H1 (cell line): ENCODE measurements around the gene GREB1L. TPM values are rescaled to one million over a fixed set of nuclear protein-coding genes. Genes with fewer than 3 reads are reported as not detected.

Source experiments
- CTCF ChIA-PET: fragments of 300-600 bp; sonication (Branson Sonifier 250); formaldehyde crosslinking; loops from one replicate; lab custom pipeline; 2021; ENCODE audit not compliant: partially characterized antibody; lab: Charles Lee
- POLR2A ChIA-PET: fragments of 300-600 bp; sonication (Branson Sonifier 250); formaldehyde crosslinking; loops from one replicate; lab custom pipeline; 2021; ENCODE audit warnings: inconsistent platforms; ENCODE audit not compliant: partially characterized antibody; lab: Charles Lee
- DNase-seq, 2 experiments: peaks; one replicate each; pipeline versions ENCODE4 v3.0.0 to v3.0.0-alpha.2; 2010 to 2022; ENCODE audit warnings: low spot score in 2 of 2, low read depth in 1 of 2, mixed read lengths in 1 of 2
- FAIRE-seq: peaks from 2 replicates; lab custom pipeline; 2011; peaks lifted over from hg19 to GRCh38; lab: Jason Lieb, UNC
- H2AFZ ChIP-seq: 2 replicates; pipeline ENCODE4 v1.8.1; 2012; ENCODE audit warnings: low read length, inconsistent platforms
- H2AK5ac ChIP-seq: 2 replicates; pipeline ENCODE4 v1.6.1; 2013; ENCODE audit warnings: low read depth, low read length
- H2BK120ac ChIP-seq: replicated peaks from 2 replicates; pipeline ENCODE3; 2013; ENCODE audit warnings: low read depth, low read length, inconsistent platforms
- H2BK12ac ChIP-seq: 2 replicates; pipeline ENCODE4 v1.6.1; 2013; ENCODE audit warnings: low read depth, low read length
- H2BK15ac ChIP-seq: 2 replicates; pipeline ENCODE4 v1.6.1; 2013; ENCODE audit warnings: low read length
- H2BK20ac ChIP-seq: 2 replicates; pipeline ENCODE4 v1.6.1; 2013; ENCODE audit warnings: low read length
- H2BK5ac ChIP-seq: 2 replicates; pipeline ENCODE4 v1.6.1; 2013; ENCODE audit warnings: low read depth, low read length
- H3K14ac ChIP-seq: 2 replicates; pipeline ENCODE4 v1.6.1; 2013; ENCODE audit warnings: inconsistent platforms; ENCODE audit not compliant: insufficient read length
- H3K18ac ChIP-seq: 2 replicates; pipeline ENCODE4 v1.6.1; 2013; ENCODE audit warnings: low read length; ENCODE audit errors: extremely low read depth
- H3K23ac ChIP-seq: 2 replicates; pipeline ENCODE4 v1.6.1; 2013; ENCODE audit warnings: inconsistent platforms; ENCODE audit not compliant: insufficient read length
- H3K23me2 ChIP-seq: 2 replicates; pipeline ENCODE4 v1.6.1; 2013; ENCODE audit warnings: low read depth, low read length
- H3K27ac ChIP-seq: 2 replicates; pipeline ENCODE4 v1.6.1; 2011; ENCODE audit warnings: low read depth, low read length, inconsistent platforms
- H3K27me3 ChIP-seq, 4 experiments: replicated peaks in 1 of 4; 1 replicate in 1 of 4; 2 replicates in 3 of 4; pipeline versions ENCODE4 v1.6.1 to v1.8.1; 2011 to 2013; ENCODE audit warnings: low read length in 3 of 4, mild to moderate bottlenecking in 3 of 4, inconsistent platforms in 2 of 4, mixed read lengths in 2 of 4, moderate library complexity in 1 of 4; ENCODE audit not compliant: control insufficient read depth in 3 of 4, insufficient read depth in 3 of 4; ENCODE audit errors: extremely low read depth in 1 of 4
- H3K36me3 ChIP-seq, 4 experiments: 2 replicates each; pipeline versions ENCODE4 v1.6.1 to v1.8.1; 2011 to 2013; ENCODE audit warnings: mild to moderate bottlenecking in 4 of 4, low read length in 3 of 4, moderate library complexity in 2 of 4, control low read depth in 1 of 4, inconsistent platforms in 1 of 4; ENCODE audit not compliant: insufficient read depth in 4 of 4, control insufficient read depth in 2 of 4
- H3K4ac ChIP-seq: replicated peaks from 2 replicates; pipeline ENCODE3; 2013; ENCODE audit warnings: low read length, low read depth, mixed read lengths, inconsistent platforms; ENCODE audit not compliant: insufficient read length
- H3K4me1 ChIP-seq, 4 experiments: replicated peaks in 1 of 4; 1 replicate in 1 of 4; 2 replicates in 3 of 4; pipeline versions ENCODE4 v1.6.1 to v1.8.1; 2011 to 2013; ENCODE audit warnings: low read length in 3 of 4, inconsistent platforms in 2 of 4, mixed read lengths in 1 of 4; ENCODE audit not compliant: insufficient read depth in 4 of 4, control insufficient read depth in 3 of 4
- H3K4me2 ChIP-seq, 2 experiments: 2 replicates each; pipeline versions ENCODE4 v1.6.1 to v1.8.1; 2011 to 2013; ENCODE audit warnings: low read depth in 2 of 2, low read length in 2 of 2, control low read depth in 1 of 2, inconsistent platforms in 1 of 2, mild to moderate bottlenecking in 1 of 2; ENCODE audit not compliant: insufficient read depth in 1 of 2
- H3K4me3 ChIP-seq, 4 experiments: fragments of 200-600, 300-600 bp in 1 of 4; sonication (generic), shearing (Covaris generic), sonication (Bioruptor Twin) in 1 of 4; 2 replicates each; pipeline versions ENCODE4 v1.5.1 to v1.8.1; 2011 to 2016; ENCODE audit warnings: low read length in 4 of 4, low read depth in 3 of 4, control low read depth in 2 of 4, inconsistent platforms in 2 of 4, mild to moderate bottlenecking in 2 of 4, mixed read lengths in 1 of 4, moderate library complexity in 1 of 4; ENCODE audit not compliant: insufficient read depth in 2 of 4; ENCODE audit errors: extremely low read depth in 1 of 4
- H3K56ac ChIP-seq: replicated peaks from 2 replicates; pipeline ENCODE3; 2013; ENCODE audit warnings: low read depth, mild to moderate bottlenecking, mixed read lengths, low read length, inconsistent platforms; ENCODE audit not compliant: insufficient read length
- H3K79me1 ChIP-seq: 2 replicates; pipeline ENCODE4 v1.6.1; 2013; ENCODE audit warnings: low read depth, low read length, control low read depth
- H3K79me2 ChIP-seq, 2 experiments: 2 replicates each; pipeline versions ENCODE4 v1.6.1 to v1.8.1; 2012 to 2013; ENCODE audit warnings: low read length in 2 of 2, mild to moderate bottlenecking in 2 of 2, inconsistent platforms in 1 of 2; ENCODE audit not compliant: insufficient read depth in 2 of 2, control insufficient read depth in 1 of 2
- H3K9ac ChIP-seq, 4 experiments: replicated peaks in 1 of 4; 1 replicate in 1 of 4; 2 replicates in 3 of 4; pipeline versions ENCODE4 v1.6.1 to v1.8.1; 2011 to 2013; ENCODE audit warnings: low read depth in 3 of 4, low read length in 3 of 4, control low read depth in 2 of 4, mild to moderate bottlenecking in 2 of 4, moderate library complexity in 2 of 4, inconsistent platforms in 1 of 4; ENCODE audit errors: extremely low read depth in 1 of 4
- H3K9me3 ChIP-seq, 2 experiments: 2 replicates each; pipeline versions ENCODE4 v1.6.1 to v1.8.1; 2012 to 2013; ENCODE audit warnings: mild to moderate bottlenecking in 2 of 2, moderate library complexity in 2 of 2, control low read depth in 1 of 2, inconsistent platforms in 1 of 2, low read depth in 1 of 2, low read length in 1 of 2, mixed read lengths in 1 of 2; ENCODE audit not compliant: insufficient read depth in 2 of 2
- H4K20me1 ChIP-seq, 2 experiments: replicated peaks in 1 of 2; 2 replicates each; pipeline versions ENCODE3 to v1.8.1; 2011 to 2013; ENCODE audit warnings: inconsistent platforms in 2 of 2, low read length in 2 of 2, mild to moderate bottlenecking in 1 of 2; ENCODE audit not compliant: insufficient read depth in 2 of 2, control insufficient read depth in 1 of 2
- H4K5ac ChIP-seq: 2 replicates; pipeline ENCODE4 v1.6.1; 2013; ENCODE audit warnings: low read length, low read depth, mixed read lengths, inconsistent platforms; ENCODE audit not compliant: insufficient read length
- H4K8ac ChIP-seq: 2 replicates; pipeline ENCODE4 v1.8.0; 2013; ENCODE audit warnings: mild to moderate bottlenecking, moderate library complexity, low read length, inconsistent platforms; ENCODE audit not compliant: insufficient read depth; ENCODE audit errors: extremely low read depth
- H4K91ac ChIP-seq: replicated peaks from 2 replicates; pipeline ENCODE3; 2013; ENCODE audit warnings: low read length, mixed read lengths, inconsistent platforms; ENCODE audit not compliant: insufficient read length
- CBX8 ChIP-seq: fragments of 300-800, 300-1000 bp; sonication (generic); IDR thresholded peaks from 2 replicates; pipeline ENCODE4 v1.7.1; 2016; ENCODE audit warnings: low read depth, low read length, borderline replicate concordance
- GABPA ChIP-seq: IDR thresholded peaks from 2 replicates; pipeline ENCODE4 v1.6.1; 2011; ENCODE audit warnings: mild to moderate bottlenecking, low read length, moderate library complexity, borderline replicate concordance; ENCODE audit not compliant: insufficient read depth
- KDM5A ChIP-seq: fragments of 200-600 bp; IDR thresholded peaks from 2 replicates; pipeline ENCODE4 v1.7.1; 2012; ENCODE audit warnings: mild to moderate bottlenecking, low read length, inconsistent platforms, mixed read lengths
- RAD21 ChIP-seq, 2 experiments: IDR thresholded peaks in 1 of 2; conservative IDR thresholded peaks in 1 of 2; 2 replicates each; pipeline ENCODE4 v1.6.1; 2011; ENCODE audit warnings: low read depth in 2 of 2, low read length in 2 of 2, improper control_type of control experiment in 1 of 2, inconsistent platforms in 1 of 2, mild to moderate bottlenecking in 1 of 2, moderate library complexity in 1 of 2
- YY1 ChIP-seq: IDR thresholded peaks from 2 replicates; pipeline ENCODE4 v1.6.1; 2011; ENCODE audit warnings: low read depth, mild to moderate bottlenecking, low read length
- WGBS, 2 experiments: shearing (Covaris generic) in 1 of 2; methylation state at CpG; one replicate each; pipeline versions ENCODE4 v1.1.6 to v1.1.7; 2013 to 2015; ENCODE audit warnings: low lambda C conversion rate in 2 of 2, mixed read lengths in 2 of 2, inconsistent platforms in 1 of 2, low coverage in 1 of 2, missing lambda C conversion rate in 1 of 2; ENCODE audit not compliant: insufficient replicate concordance in 2 of 2, insufficient coverage in 1 of 2, insufficient read length in 1 of 2; ENCODE audit errors: extremely low coverage in 1 of 2, missing lambda C conversion rate in 1 of 2; 5-methylcytosine and 5-hydroxymethylcytosine counted together
- polyA plus RNA-seq, 7 experiments: library from polyadenylated mRNA; depleted of rRNA in 3 of 7; stranded (reverse) in 5 of 7; unstranded in 2 of 7; fragments of >200 nt in 5 of 7; fragments of 200-250 nt in 2 of 7; gene quantifications; 1 replicate in 5 of 7; 2 replicates in 1 of 7; 4 replicates in 1 of 7; pipeline versions ENCODE4 v1.2.1 to v1.2.3, GENCODE V29; 2011 to 2013; ENCODE audit warnings: missing spikeins in 2 of 7, mixed read lengths in 2 of 7
- total RNA-seq: library from RNA; stranded (reverse); fragmentation: NEBNext Ultra II Directional; extraction: Animal tissue kit (Norgen Biotek cat#: 25700); gene quantifications from 2 replicates; pipeline ENCODE4 v1.2.1, GENCODE V29; 2021
- TF ChIP-seq, protein P1 (sequence below), 3 experiments: IDR thresholded peaks; 1 replicate in 2 of 3; 2 replicates in 1 of 3; pipeline versions ENCODE4 v1.5.1 to v1.6.1; 2011; ENCODE audit warnings: low read length in 3 of 3, mild to moderate bottlenecking in 3 of 3, inconsistent platforms in 2 of 3, low read depth in 1 of 3, moderate library complexity in 1 of 3; ENCODE audit not compliant: insufficient read depth in 1 of 3; ENCODE audit errors: control extremely low read depth in 1 of 3
- TF ChIP-seq, protein P2 (sequence below): IDR thresholded peaks from 2 replicates; pipeline ENCODE4 v1.6.1; 2012; ENCODE audit warnings: low read length, inconsistent platforms

GREB1L gene
- total and polyA plus RNA-seq, 2 of the 8 experiments (the other 6 are each of a cell fraction or from before 2014, with no cell fraction given) = 0.34 to 1.6 TPM

DNA sequence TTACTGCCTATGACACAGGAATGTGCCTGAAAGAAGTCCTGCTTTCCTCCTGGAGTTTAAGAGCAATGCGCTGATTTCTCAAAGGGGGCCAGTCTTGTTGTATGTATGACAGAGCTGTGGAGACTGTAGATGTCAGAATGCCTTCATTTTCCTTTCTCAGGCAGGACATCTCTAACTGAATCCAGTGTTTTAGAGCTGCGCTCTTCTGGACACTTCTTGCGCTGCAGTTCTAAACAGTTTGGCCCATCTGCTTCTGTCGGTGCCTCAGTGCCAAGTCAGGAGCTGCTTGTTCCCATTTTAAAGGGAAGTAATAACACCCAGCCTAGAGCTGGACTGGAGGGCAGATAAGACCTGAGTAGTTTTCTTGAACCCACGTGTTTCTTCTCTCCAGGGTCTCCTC lies 267.0 kb downstream of the GREB1L start:
- no peak overlapping the region for H2AFZ ChIP-seq
- no peak overlapping the region for H2BK15ac ChIP-seq
- no peak overlapping the region for H3K9ac ChIP-seq
- CTCF ChIA-PET = interaction anchor here (0.5 to 1.2 kb wide), 3 partner anchors 19 to 121 kb away, joined by 3 read pairs; no protein-coding TSS in a partner anchor
- H2BK12ac ChIP-seq = no peak overlapping the region
- POLR2A ChIA-PET = interaction anchor here (1.0 to 1.6 kb wide), 3 partner anchors 9 to 107 kb away, joined by 3 read pairs; no protein-coding TSS in a partner anchor
- no peak overlapping the region for H3K4me2 ChIP-seq
- H3K23ac ChIP-seq = no peak overlapping the region
- no peak overlapping the region for H3K14ac ChIP-seq
- no peak overlapping the region for H2BK20ac ChIP-seq
- no peak overlapping the region for H3K27ac ChIP-seq
- H3K18ac ChIP-seq = no peak overlapping the region
- H3K27me3 ChIP-seq = no peaks in the 10 kb centered on the region
- no peak overlapping the region for H3K4ac ChIP-seq
- FAIRE-seq = no peak
- H3K56ac ChIP-seq = no peak overlapping the region
- H2BK5ac ChIP-seq = no peak overlapping the region
- H3K9me3 ChIP-seq = no peaks in the 10 kb centered on the region; a peak in 1 of 4 replicates
- DNase-seq = peak in 1 of 2 experiments; percentile 38
- no peak overlapping the region for H3K4me3 ChIP-seq
- H3K23me2 ChIP-seq = no peaks in the 10 kb centered on the region
- no peak overlapping the region for H2AK5ac ChIP-seq
- H4K20me1 ChIP-seq = peaks cover 0 to 2% of the 10 kb centered on the region in 2 experiments
- WGBS, 2 experiments = 90% methylated on average over 5 of the region's 5 CpGs; no CpG with 5 or more reads in 1 of the 2 experiments
- no peak overlapping the region for H2BK120ac ChIP-seq
- no peak overlapping the region for H4K5ac ChIP-seq
- H3K4me1 ChIP-seq = peaks cover 0 to 6% (median 0%) of the 10 kb centered on the region in 4 experiments; a peak in 1 of 7 replicates
- H4K91ac ChIP-seq = no peak overlapping the region
- H3K79me2 ChIP-seq = no peaks in the 10 kb centered on the region
- no peak overlapping the region for H4K8ac ChIP-seq
- TF ChIP-seq KDM5A (no peak), CBX8 (no peak), RAD21 (IDR thresholded peaks at IDR 0.05 in 1 of 2, conservative IDR thresholded peaks at IDR 0.05 in 1 of 2; ENCODE audit: low read depth in 2 of 2, low read length in 2 of 2) (peak; percentile 29 to 41; a peak in 3 of 4 replicates), GABPA (no peak), YY1 (no peak)
- TF ChIP-seq, protein P1, sequence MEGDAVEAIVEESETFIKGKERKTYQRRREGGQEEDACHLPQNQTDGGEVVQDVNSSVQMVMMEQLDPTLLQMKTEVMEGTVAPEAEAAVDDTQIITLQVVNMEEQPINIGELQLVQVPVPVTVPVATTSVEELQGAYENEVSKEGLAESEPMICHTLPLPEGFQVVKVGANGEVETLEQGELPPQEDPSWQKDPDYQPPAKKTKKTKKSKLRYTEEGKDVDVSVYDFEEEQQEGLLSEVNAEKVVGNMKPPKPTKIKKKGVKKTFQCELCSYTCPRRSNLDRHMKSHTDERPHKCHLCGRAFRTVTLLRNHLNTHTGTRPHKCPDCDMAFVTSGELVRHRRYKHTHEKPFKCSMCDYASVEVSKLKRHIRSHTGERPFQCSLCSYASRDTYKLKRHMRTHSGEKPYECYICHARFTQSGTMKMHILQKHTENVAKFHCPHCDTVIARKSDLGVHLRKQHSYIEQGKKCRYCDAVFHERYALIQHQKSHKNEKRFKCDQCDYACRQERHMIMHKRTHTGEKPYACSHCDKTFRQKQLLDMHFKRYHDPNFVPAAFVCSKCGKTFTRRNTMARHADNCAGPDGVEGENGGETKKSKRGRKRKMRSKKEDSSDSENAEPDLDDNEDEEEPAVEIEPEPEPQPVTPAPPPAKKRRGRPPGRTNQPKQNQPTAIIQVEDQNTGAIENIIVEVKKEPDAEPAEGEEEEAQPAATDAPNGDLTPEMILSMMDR (IDR thresholded peaks at IDR 0.05; ENCODE audit: control extremely low read depth in 1 of 3, insufficient read depth in 1 of 3, low read depth in 1 of 3, low read length in 3 of 3) = peak in 1 of 3 experiments; percentile 11; a peak in 1 of 4 replicates
- TF ChIP-seq, protein P2, sequence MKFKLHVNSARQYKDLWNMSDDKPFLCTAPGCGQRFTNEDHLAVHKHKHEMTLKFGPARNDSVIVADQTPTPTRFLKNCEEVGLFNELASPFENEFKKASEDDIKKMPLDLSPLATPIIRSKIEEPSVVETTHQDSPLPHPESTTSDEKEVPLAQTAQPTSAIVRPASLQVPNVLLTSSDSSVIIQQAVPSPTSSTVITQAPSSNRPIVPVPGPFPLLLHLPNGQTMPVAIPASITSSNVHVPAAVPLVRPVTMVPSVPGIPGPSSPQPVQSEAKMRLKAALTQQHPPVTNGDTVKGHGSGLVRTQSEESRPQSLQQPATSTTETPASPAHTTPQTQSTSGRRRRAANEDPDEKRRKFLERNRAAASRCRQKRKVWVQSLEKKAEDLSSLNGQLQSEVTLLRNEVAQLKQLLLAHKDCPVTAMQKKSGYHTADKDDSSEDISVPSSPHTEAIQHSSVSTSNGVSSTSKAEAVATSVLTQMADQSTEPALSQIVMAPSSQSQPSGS = no peak
- peaks cover 0 to 7% (median 3%) of the 10 kb centered on the region in 4 experiments; a peak in 3 of 8 replicates for H3K36me3 ChIP-seq
- 0 out of 2 replicates have a peak, but pooled peaks cover 2% of the 10 kb centered on the region for H3K79me1 ChIP-seq
